Thoracic aorta (tissue), 2 donors: Measurements from ENCODE around the gene FGD5. TPM values are rescaled to one million over a fixed set of nuclear protein-coding genes. Genes with fewer than 3 reads are reported as not detected.

Experiments used
- ATAC-seq: fragments of 150-250 bp; one replicate; pipeline ENCODE4 v1.8.0; 2017; ENCODE audit warnings: low read depth; ENCODE audit not compliant: insufficient number of reproducible peaks, low FRiP score
- DNase-seq: peaks from one replicate; pipeline ENCODE4 v3.0.0-alpha.2; 2020; ENCODE audit warnings: low spot score
- H3K27ac ChIP-seq, 2 donors: fragments of 200-600 bp; sonication (generic); 1 replicate in 1 of 2; 2 replicates in 1 of 2; pipeline ENCODE4 v1.5.1; 2016; ENCODE audit warnings: mild to moderate bottlenecking in 2 of 2, moderate library complexity in 2 of 2
- H3K27me3 ChIP-seq: fragments of 200-600 bp; sonication (generic); replicated peaks from 2 replicates; pipeline ENCODE4 v1.6.0; 2016; ENCODE audit warnings: mild to moderate bottlenecking; ENCODE audit not compliant: insufficient read depth
- H3K36me3 ChIP-seq: fragments of 200-600 bp; sonication (generic); one replicate; pipeline ENCODE4 v1.5.1; 2016
- H3K4me1 ChIP-seq, 2 donors: fragments of 200-600 bp; sonication (generic); 1 replicate in 1 of 2; 2 replicates in 1 of 2; pipeline versions ENCODE4 v1.5.1 to v1.6.0; 2016; ENCODE audit warnings: low read depth in 2 of 2, mild to moderate bottlenecking in 1 of 2; ENCODE audit not compliant: control insufficient read depth in 1 of 2
- H3K4me3 ChIP-seq: fragments of 200-600 bp; sonication (generic); 2 replicates; pipeline ENCODE4 v1.5.1; 2016; ENCODE audit warnings: mild to moderate bottlenecking
- H3K9me3 ChIP-seq: fragments of 200-600 bp; sonication (generic); 2 replicates; pipeline ENCODE4 v1.5.1; 2016
- total RNA-seq, 2 donors: library from RNA; depleted of rRNA; stranded (reverse); fragments of >200 nt; gene quantifications; one replicate each; pipeline versions ENCODE4 v1.1.0 to v1.2.3, GENCODE V29; 2016
- TF ChIP-seq, protein P1 (sequence below): fragments of 200-600 bp; sonication (generic); IDR thresholded peaks from one replicate; pipeline ENCODE4 v1.5.1; 2019; ENCODE audit warnings: antibody characterized with exemption

The FGD5 gene
- total RNA-seq, 2 donors from 2014 or later: 15.4 to 21.4 TPM

DNA sequence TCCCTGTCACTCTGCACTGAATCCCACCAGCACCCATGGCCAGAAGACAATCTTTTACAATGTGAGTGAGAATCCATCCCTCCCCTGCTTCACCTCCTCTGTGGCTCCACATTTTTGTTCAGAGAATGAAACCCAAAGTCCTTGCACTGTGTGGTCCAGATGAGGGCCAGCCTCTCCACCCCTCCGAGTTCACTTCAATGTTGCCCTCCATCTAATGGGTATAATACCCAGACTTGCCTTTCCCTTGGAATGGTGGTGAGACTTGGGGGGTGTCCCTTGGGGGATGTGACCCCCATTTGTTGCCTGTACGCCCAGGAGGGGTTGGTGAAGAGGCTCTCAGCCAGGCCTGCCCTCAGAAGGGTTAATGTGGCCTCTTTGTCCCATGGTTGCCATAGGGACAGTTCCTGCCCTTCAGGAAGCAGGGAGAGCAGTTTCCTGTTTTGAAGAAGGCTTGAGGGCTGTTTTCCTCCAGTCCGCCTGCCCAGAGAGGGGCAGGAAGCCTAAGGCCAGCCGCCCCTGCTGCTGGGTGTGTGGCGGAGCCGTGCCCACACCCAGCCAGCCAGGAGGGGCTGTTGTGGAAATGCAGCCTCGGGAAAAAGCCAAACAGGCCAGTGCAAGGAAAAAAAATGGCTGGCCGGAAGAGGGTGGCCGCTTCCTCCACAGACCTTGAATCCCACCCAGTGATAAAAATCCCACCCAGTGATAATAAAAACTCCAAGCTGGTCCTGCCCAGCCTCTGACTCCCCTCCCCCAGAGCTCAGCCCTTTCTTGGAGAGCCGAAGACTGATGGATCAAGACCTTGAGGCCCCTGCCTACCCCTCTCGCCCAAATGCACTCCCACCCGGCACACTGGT lies 14.6 kb upstream of the FGD5 start:
- Histone ChIP-seq H3K36me3 (no peaks in the 10 kb centered on the region), H3K27ac (no peak overlapping the region), H3K9me3 (no peaks in the 10 kb centered on the region), H3K4me1 (no peaks in the 10 kb centered on the region), H3K4me3 (no peak overlapping the region), H3K27me3 (no peaks in the 10 kb centered on the region)
- ATAC-seq (no peak), DNase-seq (no peak)
- TF ChIP-seq, protein P1, sequence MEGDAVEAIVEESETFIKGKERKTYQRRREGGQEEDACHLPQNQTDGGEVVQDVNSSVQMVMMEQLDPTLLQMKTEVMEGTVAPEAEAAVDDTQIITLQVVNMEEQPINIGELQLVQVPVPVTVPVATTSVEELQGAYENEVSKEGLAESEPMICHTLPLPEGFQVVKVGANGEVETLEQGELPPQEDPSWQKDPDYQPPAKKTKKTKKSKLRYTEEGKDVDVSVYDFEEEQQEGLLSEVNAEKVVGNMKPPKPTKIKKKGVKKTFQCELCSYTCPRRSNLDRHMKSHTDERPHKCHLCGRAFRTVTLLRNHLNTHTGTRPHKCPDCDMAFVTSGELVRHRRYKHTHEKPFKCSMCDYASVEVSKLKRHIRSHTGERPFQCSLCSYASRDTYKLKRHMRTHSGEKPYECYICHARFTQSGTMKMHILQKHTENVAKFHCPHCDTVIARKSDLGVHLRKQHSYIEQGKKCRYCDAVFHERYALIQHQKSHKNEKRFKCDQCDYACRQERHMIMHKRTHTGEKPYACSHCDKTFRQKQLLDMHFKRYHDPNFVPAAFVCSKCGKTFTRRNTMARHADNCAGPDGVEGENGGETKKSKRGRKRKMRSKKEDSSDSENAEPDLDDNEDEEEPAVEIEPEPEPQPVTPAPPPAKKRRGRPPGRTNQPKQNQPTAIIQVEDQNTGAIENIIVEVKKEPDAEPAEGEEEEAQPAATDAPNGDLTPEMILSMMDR: no peak

DNA sequence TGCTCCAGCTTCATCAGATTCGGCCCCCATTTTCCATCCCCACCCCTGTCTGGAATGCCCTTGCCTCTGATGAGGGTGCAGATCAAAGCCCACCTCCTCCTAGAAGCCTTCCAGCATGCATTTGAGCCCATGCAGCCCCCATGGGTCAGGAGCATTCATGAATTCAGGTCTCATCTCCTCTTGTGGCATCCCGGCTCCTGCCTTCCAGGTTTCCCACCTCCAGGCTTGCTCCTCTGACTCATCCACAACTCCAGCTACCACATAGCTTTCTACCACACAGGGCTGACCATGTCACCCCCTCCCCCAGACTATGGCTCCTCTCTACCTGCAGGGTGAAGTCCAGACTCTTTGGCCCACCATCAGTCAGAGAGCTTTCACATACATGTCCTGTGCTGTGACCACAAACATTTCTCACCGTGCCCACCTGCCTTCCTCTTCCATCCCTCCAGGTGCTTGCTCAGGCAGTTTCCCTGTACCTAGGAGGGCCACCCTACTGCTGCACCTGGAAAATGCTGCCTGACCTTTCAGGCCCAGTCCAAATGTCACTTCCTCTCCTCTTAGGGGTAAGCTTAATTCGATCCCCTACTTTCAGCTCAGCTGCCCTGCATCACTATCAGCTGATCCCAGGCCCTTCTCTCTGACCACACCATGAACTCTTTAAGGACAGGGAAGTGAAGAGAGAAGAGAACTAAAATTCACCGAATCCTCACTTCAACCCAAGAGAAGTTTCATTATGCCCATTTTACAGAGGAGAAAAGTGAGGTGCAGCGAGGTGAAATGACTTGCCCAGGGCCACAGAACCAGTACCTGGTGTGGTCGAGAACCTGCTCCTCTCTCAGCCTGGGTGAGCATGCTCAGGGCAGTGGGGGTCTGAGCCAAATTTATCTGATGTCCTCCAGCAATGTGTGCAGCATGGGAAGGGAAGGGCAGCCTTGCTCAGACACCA lies 13.7 kb upstream of the FGD5 start:
- TF ChIP-seq, protein P1: no peak
- no peaks in the 10 kb centered on the region for H3K9me3 ChIP-seq
- ATAC-seq (no peak), DNase-seq (no peak)
- no peaks in the 10 kb centered on the region for H3K27me3 ChIP-seq
- H3K4me3 ChIP-seq: no peak overlapping the region
- H3K4me1 ChIP-seq: peaks cover 0 to 6% of the 10 kb centered on the region in 2 donors
- H3K27ac ChIP-seq: no peak overlapping the region
- H3K36me3 ChIP-seq: no peaks in the 10 kb centered on the region

DNA sequence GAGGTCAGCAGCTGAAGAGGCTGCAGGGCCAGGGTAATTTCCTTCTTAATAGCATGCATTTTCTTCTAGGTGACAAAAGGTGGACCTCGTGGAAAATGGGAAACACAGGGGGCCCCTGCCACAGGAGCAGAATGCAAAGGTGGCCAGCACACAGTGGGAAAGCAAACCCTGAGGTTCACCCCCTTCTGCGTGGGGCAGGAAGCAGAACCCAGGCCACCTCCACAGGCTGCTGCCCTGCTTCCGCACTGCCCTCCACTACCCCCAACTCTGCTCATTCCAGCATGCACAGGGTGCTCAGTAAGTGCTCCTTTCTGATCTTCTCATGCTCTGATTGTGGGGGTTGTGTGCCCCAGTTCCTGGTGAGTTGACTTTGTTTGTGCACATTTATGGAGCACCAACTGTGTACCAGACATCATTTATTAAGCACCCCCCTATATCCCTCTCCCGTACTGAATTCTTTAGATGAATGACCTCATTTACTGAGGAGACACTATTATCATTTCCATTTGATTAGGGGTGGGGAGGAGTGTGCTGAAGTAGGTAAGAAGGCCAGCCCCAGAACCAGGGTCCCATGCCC lies 12.7 kb upstream of the FGD5 start:
- ATAC-seq: no peak
- H3K9me3 ChIP-seq: no peaks in the 10 kb centered on the region
- H3K36me3 ChIP-seq: no peaks in the 10 kb centered on the region
- H3K27ac ChIP-seq: no peak overlapping the region
- DNase-seq: no peak
- H3K4me1 ChIP-seq: peaks cover 0 to 7% of the 10 kb centered on the region in 2 donors
- TF ChIP-seq, protein P1: no peak
- H3K27me3 ChIP-seq: no peaks in the 10 kb centered on the region
- no peak overlapping the region for H3K4me3 ChIP-seq

DNA sequence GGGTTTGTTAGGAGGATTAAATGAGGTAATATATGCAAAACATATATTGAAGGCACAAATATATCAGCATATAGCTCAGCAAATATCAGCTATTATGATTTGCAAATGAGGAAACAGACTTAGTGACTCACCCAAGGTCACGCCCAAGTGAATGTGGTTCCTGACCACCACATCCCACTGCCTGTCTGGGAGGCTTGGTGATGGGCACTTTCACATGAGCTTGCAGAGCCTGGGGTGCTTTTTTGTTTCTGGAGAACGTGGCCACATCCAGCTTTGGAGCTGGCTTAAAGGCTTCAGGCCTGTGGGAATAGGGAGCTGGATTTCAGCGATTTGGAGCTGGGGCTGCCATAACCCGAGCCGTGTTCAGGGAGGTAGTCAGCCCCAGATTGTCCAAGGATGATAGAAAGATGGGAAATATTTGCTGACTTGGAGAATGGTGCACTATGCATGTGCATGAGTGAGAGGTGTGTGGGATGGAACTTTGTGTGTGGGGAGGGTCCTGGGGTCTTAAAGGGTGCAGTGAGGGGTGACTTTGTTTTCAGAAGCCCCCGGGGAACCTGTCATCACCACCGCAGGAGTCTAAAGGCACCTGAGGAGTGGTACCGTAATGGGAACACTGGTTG lies 12.0 kb upstream of the FGD5 start:
- Histone ChIP-seq H3K27me3 (no peaks in the 10 kb centered on the region), H3K9me3 (no peaks in the 10 kb centered on the region), H3K4me1 (peaks cover 0 to 7% of the 10 kb centered on the region in 2 donors), H3K36me3 (no peaks in the 10 kb centered on the region), H3K4me3 (no peak overlapping the region), H3K27ac (no peak overlapping the region)
- TF ChIP-seq, protein P1: no peak
- DNase-seq (no peak), ATAC-seq (no peak)
